ENCODE results near the gene SPTLC1. TPM values are rescaled to one million over a fixed set of nuclear protein-coding genes. Genes with fewer than 3 reads are reported as not detected.

The SPTLC1 gene
- polyA plus RNA-seq, 1 donor (not counting 4 experiments of a cell fraction or from before 2014, with no cell fraction given), result 123 TPM

DNA sequence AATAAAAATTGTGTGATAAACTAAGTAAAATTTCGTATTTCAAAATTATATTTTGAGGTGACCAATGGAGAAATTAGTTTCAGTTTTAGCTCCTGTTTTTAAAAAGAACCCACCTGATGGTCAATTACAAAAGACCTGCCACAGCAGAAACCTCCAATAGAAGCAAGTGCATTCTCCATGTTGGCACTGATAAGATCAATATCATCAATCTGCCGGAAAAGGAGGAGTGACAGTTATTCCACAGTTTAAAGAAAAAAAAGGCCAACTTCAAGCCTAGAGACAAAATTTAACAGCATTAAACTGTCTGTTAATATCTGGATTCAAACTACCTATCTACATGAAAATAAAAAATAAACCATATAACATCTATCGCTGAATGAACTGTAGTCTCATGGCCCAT, 67.7 kb downstream of the SPTLC1 start:
- Histone ChIP-seq H3K79me2 (ENCODE audit: control insufficient read depth, insufficient read depth, low read length) (no peaks in the 10 kb centered on the region), H3K4me3 (ENCODE audit: control insufficient read depth in 2 of 3, extremely low read depth in 1 of 3, insufficient read depth in 2 of 3, low read depth in 1 of 3, low read length in 3 of 3) (no peak overlapping the region), H3K9me1 (ENCODE audit: control insufficient read depth, extremely low read depth, insufficient read depth, low read length) (no peaks in the 10 kb centered on the region), H3K27me3 (ENCODE audit: control insufficient read depth, extremely low read depth, insufficient read depth, low read length) (no peaks in the 10 kb centered on the region), H3K4me1 (ENCODE audit: control insufficient read depth, extremely low read depth, insufficient read depth, low read length) (no peaks in the 10 kb centered on the region), H3K4me2 (ENCODE audit: control insufficient read depth, extremely low read depth, insufficient read depth, low read depth, low read length) (no peak overlapping the region), H3K9ac (ENCODE audit: control insufficient read depth, extremely low read depth, insufficient read depth, low read length) (no peak overlapping the region), H3K36me3 (ENCODE audit: control insufficient read depth in 2 of 2, extremely low read depth in 1 of 2, insufficient read depth in 2 of 2, low read length in 2 of 2) (peaks cover 30 to 41% of the 10 kb centered on the region in 2 experiments), H2AFZ (ENCODE audit: control insufficient read depth, low read length) (no peak overlapping the region), H3K9me3 (ENCODE audit: control insufficient read depth, low read depth, low read length) (peaks cover 3% of the 10 kb centered on the region), H4K20me1 (ENCODE audit: control insufficient read depth, extremely low read depth, insufficient read depth, low read length) (no peaks in the 10 kb centered on the region), H3K27ac (ENCODE audit: control insufficient read depth, insufficient read depth, low read length) (no peak overlapping the region)
- DNase-seq (ENCODE audit: low read depth, low spot score) (no peak), FAIRE-seq (no peak)
- dilution Hi-C loops (cut with MboI; ENCODE audit: extremely low pct_ligation_motif_present, low sequenced_read_pairs), result no loop called here
- no peak for TF ChIP-seq EZH2 (IDR thresholded peaks at IDR 0.05; ENCODE audit: low read length)
- TF ChIP-seq, protein P1, sequence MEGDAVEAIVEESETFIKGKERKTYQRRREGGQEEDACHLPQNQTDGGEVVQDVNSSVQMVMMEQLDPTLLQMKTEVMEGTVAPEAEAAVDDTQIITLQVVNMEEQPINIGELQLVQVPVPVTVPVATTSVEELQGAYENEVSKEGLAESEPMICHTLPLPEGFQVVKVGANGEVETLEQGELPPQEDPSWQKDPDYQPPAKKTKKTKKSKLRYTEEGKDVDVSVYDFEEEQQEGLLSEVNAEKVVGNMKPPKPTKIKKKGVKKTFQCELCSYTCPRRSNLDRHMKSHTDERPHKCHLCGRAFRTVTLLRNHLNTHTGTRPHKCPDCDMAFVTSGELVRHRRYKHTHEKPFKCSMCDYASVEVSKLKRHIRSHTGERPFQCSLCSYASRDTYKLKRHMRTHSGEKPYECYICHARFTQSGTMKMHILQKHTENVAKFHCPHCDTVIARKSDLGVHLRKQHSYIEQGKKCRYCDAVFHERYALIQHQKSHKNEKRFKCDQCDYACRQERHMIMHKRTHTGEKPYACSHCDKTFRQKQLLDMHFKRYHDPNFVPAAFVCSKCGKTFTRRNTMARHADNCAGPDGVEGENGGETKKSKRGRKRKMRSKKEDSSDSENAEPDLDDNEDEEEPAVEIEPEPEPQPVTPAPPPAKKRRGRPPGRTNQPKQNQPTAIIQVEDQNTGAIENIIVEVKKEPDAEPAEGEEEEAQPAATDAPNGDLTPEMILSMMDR (optimal IDR thresholded peaks at IDR 0.05 in 1 of 3, IDR thresholded peaks at IDR 0.05 in 1 of 3, conservative IDR thresholded peaks at IDR 0.05 in 1 of 3; ENCODE audit: extremely low read depth in 1 of 3, insufficient read depth in 2 of 3, low read length in 3 of 3), result no peak

GRCh38 chr9:92046676-92047075, 68.5 kb downstream of the SPTLC1 start:
- Histone ChIP-seq H3K9ac (ENCODE audit: control insufficient read depth, extremely low read depth, insufficient read depth, low read length) (no peak overlapping the region), H3K9me3 (ENCODE audit: control insufficient read depth, low read depth, low read length) (peaks cover 6% of the 10 kb centered on the region), H4K20me1 (ENCODE audit: control insufficient read depth, extremely low read depth, insufficient read depth, low read length) (no peaks in the 10 kb centered on the region), H3K36me3 (ENCODE audit: control insufficient read depth in 2 of 2, extremely low read depth in 1 of 2, insufficient read depth in 2 of 2, low read length in 2 of 2) (peaks cover 30 to 45% of the 10 kb centered on the region in 2 experiments), H3K9me1 (ENCODE audit: control insufficient read depth, extremely low read depth, insufficient read depth, low read length) (no peaks in the 10 kb centered on the region), H2AFZ (ENCODE audit: control insufficient read depth, low read length) (no peak overlapping the region), H3K27me3 (ENCODE audit: control insufficient read depth, extremely low read depth, insufficient read depth, low read length) (no peaks in the 10 kb centered on the region), H3K4me2 (ENCODE audit: control insufficient read depth, extremely low read depth, insufficient read depth, low read depth, low read length) (no peak overlapping the region), H3K4me1 (ENCODE audit: control insufficient read depth, extremely low read depth, insufficient read depth, low read length) (no peaks in the 10 kb centered on the region), H3K4me3 (ENCODE audit: control insufficient read depth in 2 of 3, extremely low read depth in 1 of 3, insufficient read depth in 2 of 3, low read depth in 1 of 3, low read length in 3 of 3) (no peak overlapping the region), H3K79me2 (ENCODE audit: control insufficient read depth, insufficient read depth, low read length) (no peaks in the 10 kb centered on the region), H3K27ac (ENCODE audit: control insufficient read depth, insufficient read depth, low read length) (no peak overlapping the region)
- dilution Hi-C loops (cut with MboI; ENCODE audit: extremely low pct_ligation_motif_present, low sequenced_read_pairs), result no loop called here
- TF ChIP-seq EZH2 (IDR thresholded peaks at IDR 0.05; ENCODE audit: low read length), result no peak
- TF ChIP-seq, protein P1 (optimal IDR thresholded peaks at IDR 0.05 in 1 of 3, IDR thresholded peaks at IDR 0.05 in 1 of 3, conservative IDR thresholded peaks at IDR 0.05 in 1 of 3; ENCODE audit: extremely low read depth in 1 of 3, insufficient read depth in 2 of 3, low read length in 3 of 3), result no peak
- no peak for DNase-seq (ENCODE audit: low read depth, low spot score)
- no peak for FAIRE-seq
